Measurements from ENCODE around the gene PKIG. TPM values are rescaled to one million over a fixed set of nuclear protein-coding genes. Genes with fewer than 3 reads are reported as not detected.

Gene PKIG
- polyA plus RNA-seq, 1 donor from 2014 or later = 174 TPM

GRCh38 chr20:44579313-44580081 is 2.9 kb upstream of the PKIG start:
- no peak overlapping the region for H3K9ac ChIP-seq (ENCODE audit: low read length)
- H3K4me3 ChIP-seq (ENCODE audit: low read length) = no peak overlapping the region
- H3K27me3 ChIP-seq (ENCODE audit: insufficient read depth, low read depth, low read length) = no peaks in the 10 kb centered on the region
- no peaks in the 10 kb centered on the region for H3K9me3 ChIP-seq (ENCODE audit: low read length)
- no peaks in the 10 kb centered on the region for H3K9me2 ChIP-seq (ENCODE audit: insufficient read depth, low read length)
- H3K27ac ChIP-seq (ENCODE audit: low read length) = no peak overlapping the region
- H3K79me2 ChIP-seq (replicated peaks; ENCODE audit: insufficient read depth, low read length) = no peaks in the 10 kb centered on the region
- no peaks in the 10 kb centered on the region for H4K20me1 ChIP-seq (ENCODE audit: insufficient read depth)
- H3K4me2 ChIP-seq (ENCODE audit: low read length) = no peak overlapping the region
- no peaks in the 10 kb centered on the region for H3F3A ChIP-seq (ENCODE audit: insufficient read depth, low read length, poor library complexity, severe bottlenecking)
- H2AFZ ChIP-seq (ENCODE audit: low read depth, low read length) = no peak overlapping the region
- H3K36me3 ChIP-seq (ENCODE audit: insufficient read depth, low read length) = no peaks in the 10 kb centered on the region
- TF ChIP-seq EP300 (conservative IDR thresholded peaks at IDR 0.05; ENCODE audit: poor library complexity, severe bottlenecking) = no peak
- TF ChIP-seq RAD21 (conservative IDR thresholded peaks at IDR 0.05) = no peak
- TF ChIP-seq TAF1 (IDR thresholded peaks at IDR 0.05; ENCODE audit: low read depth) = no peak
- no peak for TF ChIP-seq EZH2 (IDR thresholded peaks at IDR 0.05; ENCODE audit: borderline replicate concordance, insufficient read depth, low read length, poor library complexity, severe bottlenecking)

GRCh38 chr20:44580581-44581268 is 1.7 kb upstream of the PKIG start:
- no peak overlapping the region for H2AFZ ChIP-seq (ENCODE audit: low read depth, low read length)
- no peak overlapping the region for H3K9ac ChIP-seq (ENCODE audit: low read length)
- H3K36me3 ChIP-seq (ENCODE audit: insufficient read depth, low read length) = no peaks in the 10 kb centered on the region
- H3K9me2 ChIP-seq (ENCODE audit: insufficient read depth, low read length) = no peaks in the 10 kb centered on the region
- no peak overlapping the region for H3K4me3 ChIP-seq (ENCODE audit: low read length)
- H3K4me2 ChIP-seq (ENCODE audit: low read length) = no peak overlapping the region
- no peaks in the 10 kb centered on the region for H4K20me1 ChIP-seq (ENCODE audit: insufficient read depth)
- no peaks in the 10 kb centered on the region for H3K79me2 ChIP-seq (replicated peaks; ENCODE audit: insufficient read depth, low read length)
- no peaks in the 10 kb centered on the region for H3K27me3 ChIP-seq (ENCODE audit: insufficient read depth, low read depth, low read length)
- no peaks in the 10 kb centered on the region for H3K9me3 ChIP-seq (ENCODE audit: low read length)
- no peak overlapping the region for H3K27ac ChIP-seq (ENCODE audit: low read length)
- no peak for TF ChIP-seq SMC3 (conservative IDR thresholded peaks at IDR 0.05; ENCODE audit: poor library complexity)
- TF ChIP-seq CTCF (IDR thresholded peaks at IDR 0.05; ENCODE audit: poor library complexity, severe bottlenecking) = no peak
- no peak for TF ChIP-seq RAD21 (conservative IDR thresholded peaks at IDR 0.05)
- TF ChIP-seq EP300 (conservative IDR thresholded peaks at IDR 0.05; ENCODE audit: poor library complexity, severe bottlenecking) = no peak
- H3F3A ChIP-seq (ENCODE audit: insufficient read depth, low read length, poor library complexity, severe bottlenecking) = no peaks in the 10 kb centered on the region

- H3K9ac ChIP-seq (ENCODE audit: low read length) = no peak overlapping the region
- no peaks in the 10 kb centered on the region for H3F3A ChIP-seq (ENCODE audit: insufficient read depth, low read length, poor library complexity, severe bottlenecking)
- H3K27me3 ChIP-seq (ENCODE audit: insufficient read depth, low read depth, low read length) = no peaks in the 10 kb centered on the region
- no peaks in the 10 kb centered on the region for H3K9me3 ChIP-seq (ENCODE audit: low read length)
- H3K79me2 ChIP-seq (replicated peaks; ENCODE audit: insufficient read depth, low read length) = no peaks in the 10 kb centered on the region
- H3K4me2 ChIP-seq (ENCODE audit: low read length) = no peak overlapping the region
- H3K27ac ChIP-seq (ENCODE audit: low read length) = no peak overlapping the region
- TF ChIP-seq REST (IDR thresholded peaks at IDR 0.05; ENCODE audit: borderline replicate concordance) = no peak
- TF ChIP-seq SMC3 (conservative IDR thresholded peaks at IDR 0.05; ENCODE audit: poor library complexity) = no peak
- no peak for TF ChIP-seq EZH2 (IDR thresholded peaks at IDR 0.05; ENCODE audit: borderline replicate concordance, insufficient read depth, low read length, poor library complexity, severe bottlenecking)
- TF ChIP-seq CTCF (IDR thresholded peaks at IDR 0.05; ENCODE audit: poor library complexity, severe bottlenecking) = no peak
- TF ChIP-seq EP300 (conservative IDR thresholded peaks at IDR 0.05; ENCODE audit: poor library complexity, severe bottlenecking) = no peak
- no peak for TF ChIP-seq RAD21 (conservative IDR thresholded peaks at IDR 0.05)
- TF ChIP-seq TAF1 (IDR thresholded peaks at IDR 0.05; ENCODE audit: low read depth) = no peak
- H3K36me3 ChIP-seq (ENCODE audit: insufficient read depth, low read length) = no peaks in the 10 kb centered on the region
- H3K9me2 ChIP-seq (ENCODE audit: insufficient read depth, low read length) = no peaks in the 10 kb centered on the region
- H4K20me1 ChIP-seq (ENCODE audit: insufficient read depth) = no peaks in the 10 kb centered on the region
- no peak overlapping the region for H2AFZ ChIP-seq (ENCODE audit: low read depth, low read length)
- no peak overlapping the region for H3K4me3 ChIP-seq (ENCODE audit: low read length)
Observed at GRCh38 chr20:44581515-44581914, 864 bp upstream of the PKIG start.

All from neural cell (in vitro differentiated cells).